Suprapubic skin (tissue), 4 donors: Measurements from ENCODE around the gene RPL37A. TPM values are rescaled to one million over a fixed set of nuclear protein-coding genes. Genes with fewer than 3 reads are reported as not detected.
"Not testable (repeated sequence)": the region's sequence is repeated elsewhere in the genome, so short reads cannot be mapped to it uniquely, and the experiment has no call there.

Source experiments
- DNase-seq, 2 donors: peaks; one replicate each; pipeline ENCODE4 v3.0.0-alpha.2; 2019; ENCODE audit warnings: low spot score in 2 of 2
- H3K27ac ChIP-seq: fragments of 200-600 bp; sonication (generic); one replicate; pipeline ENCODE4 v1.5.1; 2019
- H3K27me3 ChIP-seq: fragments of 200-600 bp; sonication (generic); one replicate; pipeline ENCODE4 v1.5.1; 2019
- H3K36me3 ChIP-seq: fragments of 200-600 bp; sonication (generic); one replicate; pipeline ENCODE4 v1.5.1; 2019
- H3K4me1 ChIP-seq: fragments of 200-600 bp; sonication (generic); one replicate; pipeline ENCODE4 v1.5.1; 2019
- H3K4me3 ChIP-seq: fragments of 200-600 bp; sonication (generic); one replicate; pipeline ENCODE4 v1.5.1; 2019; ENCODE audit warnings: mild to moderate bottlenecking
- H3K9me3 ChIP-seq: fragments of 200-600 bp; sonication (generic); one replicate; pipeline ENCODE4 v1.5.1; 2019
- EP300 ChIP-seq: sonication (generic); formaldehyde crosslinking; IDR thresholded peaks from one replicate; pipeline ENCODE4 v1.6.1; 2017; ENCODE audit warnings: antibody characterized with exemption
- POLR2A ChIP-seq, 2 donors: fragments of 450-650 bp; IDR thresholded peaks; one replicate each; pipeline ENCODE4 v1.6.1; 2017; ENCODE audit warnings: antibody characterized with exemption in 2 of 2, mild to moderate bottlenecking in 2 of 2, moderate library complexity in 2 of 2
- POLR2AphosphoS5 ChIP-seq, 3 donors: sonication (generic); formaldehyde crosslinking; IDR thresholded peaks; one replicate each; pipeline ENCODE4 v1.6.1; 2017; ENCODE audit warnings: antibody characterized with exemption in 3 of 3
- WGBS: methylation state at CpG from one replicate; pipeline ENCODE4 v1.1.5; 2018; 5-methylcytosine and 5-hydroxymethylcytosine counted together
- total RNA-seq, 4 donors: library from RNA; depleted of rRNA; stranded (reverse); fragments of >200 nt; gene quantifications; one replicate each; pipeline ENCODE4 v1.1.0, GENCODE V29; 2016
- TF ChIP-seq, protein P1 (sequence below), 2 donors: fragments of 200-600 bp in 1 of 2; fragments of 450-650 bp in 1 of 2; sonication (generic) in 1 of 2; IDR thresholded peaks; one replicate each; pipeline ENCODE4 v1.5.1; 2016 to 2019; ENCODE audit warnings: antibody characterized with exemption in 2 of 2, mild to moderate bottlenecking in 1 of 2, moderate library complexity in 1 of 2

RPL37A gene
- total RNA-seq, 4 donors from 2014 or later: 892 to 2,420 (median 2,172) TPM

DNA sequence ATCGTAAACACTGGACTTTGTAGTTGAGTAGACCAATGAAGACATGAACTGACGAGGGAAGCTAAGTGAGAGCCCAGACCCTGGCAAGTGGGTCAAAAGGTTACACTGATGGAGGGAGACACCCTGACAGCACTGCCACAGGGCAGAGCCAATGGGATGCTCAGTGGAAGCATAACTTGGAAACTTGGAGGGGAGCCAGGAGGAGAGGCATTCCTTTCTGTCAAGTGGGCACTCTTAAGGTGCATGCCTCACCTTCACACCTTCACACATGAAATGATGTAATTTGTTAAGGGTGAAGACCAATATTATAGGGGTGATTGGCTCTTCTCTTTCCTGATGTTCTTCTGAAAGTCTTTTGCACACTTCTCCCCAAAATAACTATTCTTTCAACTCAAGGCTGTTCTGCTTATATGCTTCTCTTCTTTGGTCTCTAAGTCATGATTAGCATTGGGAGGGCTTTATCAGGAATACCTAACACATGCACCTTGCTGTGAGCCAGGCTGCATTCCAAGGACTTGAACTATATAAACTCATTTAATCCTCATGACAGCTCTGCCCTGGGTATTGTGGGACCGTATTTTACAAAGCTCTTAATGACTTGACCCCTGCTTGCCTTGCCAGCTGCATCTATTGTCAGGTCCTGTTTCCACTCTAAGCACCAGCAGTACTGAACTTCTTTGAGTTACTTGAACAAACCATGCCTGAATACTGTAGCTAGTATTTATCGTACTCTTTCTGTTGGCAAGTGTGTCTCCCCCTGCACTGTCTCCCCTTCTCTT lies 19.0 kb downstream of the RPL37A start:
- H3K4me1 ChIP-seq: peaks cover 4% of the 10 kb centered on the region
- H3K27ac ChIP-seq: no peak overlapping the region
- no peaks in the 10 kb centered on the region for H3K9me3 ChIP-seq
- no peak for DNase-seq
- H3K27me3 ChIP-seq: no peaks in the 10 kb centered on the region
- TF ChIP-seq EP300 (no peak), POLR2AphosphoS5 (IDR thresholded peaks at IDR 0.05) (no peak), POLR2A (IDR thresholded peaks at IDR 0.05) (no peak)
- TF ChIP-seq, protein P1, sequence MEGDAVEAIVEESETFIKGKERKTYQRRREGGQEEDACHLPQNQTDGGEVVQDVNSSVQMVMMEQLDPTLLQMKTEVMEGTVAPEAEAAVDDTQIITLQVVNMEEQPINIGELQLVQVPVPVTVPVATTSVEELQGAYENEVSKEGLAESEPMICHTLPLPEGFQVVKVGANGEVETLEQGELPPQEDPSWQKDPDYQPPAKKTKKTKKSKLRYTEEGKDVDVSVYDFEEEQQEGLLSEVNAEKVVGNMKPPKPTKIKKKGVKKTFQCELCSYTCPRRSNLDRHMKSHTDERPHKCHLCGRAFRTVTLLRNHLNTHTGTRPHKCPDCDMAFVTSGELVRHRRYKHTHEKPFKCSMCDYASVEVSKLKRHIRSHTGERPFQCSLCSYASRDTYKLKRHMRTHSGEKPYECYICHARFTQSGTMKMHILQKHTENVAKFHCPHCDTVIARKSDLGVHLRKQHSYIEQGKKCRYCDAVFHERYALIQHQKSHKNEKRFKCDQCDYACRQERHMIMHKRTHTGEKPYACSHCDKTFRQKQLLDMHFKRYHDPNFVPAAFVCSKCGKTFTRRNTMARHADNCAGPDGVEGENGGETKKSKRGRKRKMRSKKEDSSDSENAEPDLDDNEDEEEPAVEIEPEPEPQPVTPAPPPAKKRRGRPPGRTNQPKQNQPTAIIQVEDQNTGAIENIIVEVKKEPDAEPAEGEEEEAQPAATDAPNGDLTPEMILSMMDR (IDR thresholded peaks at IDR 0.05): no peak
- no peak overlapping the region for H3K4me3 ChIP-seq
- H3K36me3 ChIP-seq: no peaks in the 10 kb centered on the region
- 86% methylated on average over 4 of the region's 4 CpGs for WGBS

GRCh38 chr2:216518566-216519119 lies 20.0 kb downstream of the RPL37A start:
- not testable (repeated sequence) for H3K4me1 ChIP-seq, H3K36me3 ChIP-seq, DNase-seq, H3K9me3 ChIP-seq, H3K4me3 ChIP-seq, H3K27me3 ChIP-seq, H3K27ac ChIP-seq
- WGBS: 85% methylated on average over 9 of the region's 9 CpGs

DNA sequence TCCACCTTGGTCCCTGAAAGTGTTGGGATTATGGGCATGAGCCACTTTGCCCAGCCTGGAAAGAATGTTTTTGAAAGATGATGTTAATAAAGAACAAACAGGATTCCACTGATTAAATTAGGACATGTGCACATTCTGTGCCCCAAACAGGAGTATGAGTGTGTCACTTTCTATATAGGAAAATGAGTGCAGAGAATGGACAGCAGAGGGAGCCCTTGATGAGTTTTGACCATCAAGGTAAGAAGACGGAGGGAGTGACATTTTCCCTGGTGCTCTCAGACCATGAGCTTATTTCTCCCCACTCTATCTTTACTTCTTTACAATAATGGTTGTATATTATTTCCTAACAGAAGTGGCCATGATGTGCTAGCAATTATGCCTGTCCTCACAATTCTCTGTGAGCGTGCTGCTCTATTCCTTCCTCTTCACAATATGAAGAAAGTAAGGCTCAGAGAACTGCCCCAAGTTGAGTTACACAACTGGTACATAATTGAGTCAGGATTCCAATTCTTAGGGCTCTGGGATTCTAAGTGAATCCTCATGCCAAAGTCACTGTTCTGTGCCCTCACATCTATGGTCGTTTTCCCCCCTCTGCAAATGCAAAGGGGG lies 20.6 kb downstream of the RPL37A start:
- Histone ChIP-seq H3K27ac (no peak overlapping the region), H3K4me1 (peaks cover 4% of the 10 kb centered on the region), H3K36me3 (no peaks in the 10 kb centered on the region), H3K9me3 (no peaks in the 10 kb centered on the region), H3K4me3 (no peak overlapping the region), H3K27me3 (no peaks in the 10 kb centered on the region)
- WGBS: 65% methylated on average over 3 of the region's 3 CpGs
- TF ChIP-seq, protein P1 (IDR thresholded peaks at IDR 0.05): peak; percentile 63 to 64
- no peak for TF ChIP-seq POLR2AphosphoS5 (IDR thresholded peaks at IDR 0.05)
- no peak for DNase-seq

DNA sequence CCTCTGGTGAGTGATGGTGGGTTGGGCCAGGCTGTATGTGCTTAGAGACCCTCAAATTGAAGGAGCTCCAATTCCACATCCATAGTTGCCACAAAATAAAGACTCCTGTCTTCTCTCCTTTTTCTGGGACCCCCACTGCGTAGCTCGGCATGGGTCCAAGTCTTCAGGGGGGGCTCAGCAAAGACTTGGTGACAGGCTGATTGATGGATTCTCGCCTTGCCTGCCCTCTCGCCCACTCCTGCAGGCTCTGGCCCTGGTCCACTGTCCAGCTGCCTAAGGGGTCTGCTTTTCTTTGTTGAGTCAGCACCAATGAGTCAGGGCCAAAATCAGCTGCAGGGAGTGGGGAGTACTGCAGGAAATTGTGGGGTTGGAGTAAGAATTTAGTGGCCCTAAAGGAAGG lies 21.5 kb downstream of the RPL37A start:
- Histone ChIP-seq H3K36me3 (no peaks in the 10 kb centered on the region), H3K4me1 (peaks cover 4% of the 10 kb centered on the region), H3K27me3 (no peaks in the 10 kb centered on the region), H3K4me3 (no peak overlapping the region), H3K27ac (no peak overlapping the region), H3K9me3 (no peaks in the 10 kb centered on the region)
- DNase-seq: no peak
- 98% methylated on average over 4 of the region's 4 CpGs for WGBS
- TF ChIP-seq POLR2A (IDR thresholded peaks at IDR 0.05): no peak
- TF ChIP-seq POLR2AphosphoS5 (IDR thresholded peaks at IDR 0.05): no peak
- TF ChIP-seq EP300: no peak
- TF ChIP-seq, protein P1 (IDR thresholded peaks at IDR 0.05): no peak

GRCh38 chr2:216522892-216523502 lies 24.4 kb downstream of the RPL37A start:
- H3K9me3 ChIP-seq: no peaks in the 10 kb centered on the region
- 100% methylated on average over 1 of the region's 1 CpG for WGBS
- peaks cover 4% of the 10 kb centered on the region for H3K4me1 ChIP-seq
- no peaks in the 10 kb centered on the region for H3K36me3 ChIP-seq
- H3K27me3 ChIP-seq: no peaks in the 10 kb centered on the region
- H3K4me3 ChIP-seq: no peak overlapping the region
- no peak for DNase-seq
- TF ChIP-seq POLR2A (IDR thresholded peaks at IDR 0.05) (no peak), EP300 (no peak), POLR2AphosphoS5 (IDR thresholded peaks at IDR 0.05) (no peak)
- TF ChIP-seq, protein P1 (IDR thresholded peaks at IDR 0.05): no peak
- H3K27ac ChIP-seq: no peak overlapping the region
